ENCODE results near the gene AKAP6.

DNA sequence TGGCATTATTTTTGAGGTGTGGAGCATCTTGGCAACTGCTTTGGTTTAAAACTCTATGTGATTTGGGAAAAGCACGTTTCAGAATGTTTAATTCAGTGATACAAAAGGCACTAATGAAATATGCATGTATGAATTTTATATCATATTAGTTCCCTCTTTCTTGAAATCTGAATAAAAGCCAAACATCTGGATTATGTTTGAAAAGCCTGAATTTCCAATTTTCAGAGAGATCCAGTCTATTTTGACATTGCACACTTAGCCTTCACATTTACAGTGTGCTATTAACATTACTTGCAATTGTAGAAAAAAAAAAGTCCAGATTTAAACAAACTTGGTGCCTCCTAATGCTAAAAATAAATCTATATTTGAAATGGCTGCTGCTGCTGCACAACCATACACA is 390.5 kb downstream of the AKAP6 start:
- TF ChIP-seq, protein P1, sequence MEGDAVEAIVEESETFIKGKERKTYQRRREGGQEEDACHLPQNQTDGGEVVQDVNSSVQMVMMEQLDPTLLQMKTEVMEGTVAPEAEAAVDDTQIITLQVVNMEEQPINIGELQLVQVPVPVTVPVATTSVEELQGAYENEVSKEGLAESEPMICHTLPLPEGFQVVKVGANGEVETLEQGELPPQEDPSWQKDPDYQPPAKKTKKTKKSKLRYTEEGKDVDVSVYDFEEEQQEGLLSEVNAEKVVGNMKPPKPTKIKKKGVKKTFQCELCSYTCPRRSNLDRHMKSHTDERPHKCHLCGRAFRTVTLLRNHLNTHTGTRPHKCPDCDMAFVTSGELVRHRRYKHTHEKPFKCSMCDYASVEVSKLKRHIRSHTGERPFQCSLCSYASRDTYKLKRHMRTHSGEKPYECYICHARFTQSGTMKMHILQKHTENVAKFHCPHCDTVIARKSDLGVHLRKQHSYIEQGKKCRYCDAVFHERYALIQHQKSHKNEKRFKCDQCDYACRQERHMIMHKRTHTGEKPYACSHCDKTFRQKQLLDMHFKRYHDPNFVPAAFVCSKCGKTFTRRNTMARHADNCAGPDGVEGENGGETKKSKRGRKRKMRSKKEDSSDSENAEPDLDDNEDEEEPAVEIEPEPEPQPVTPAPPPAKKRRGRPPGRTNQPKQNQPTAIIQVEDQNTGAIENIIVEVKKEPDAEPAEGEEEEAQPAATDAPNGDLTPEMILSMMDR (IDR thresholded peaks at IDR 0.05), result no peak
- TF ChIP-seq POLR2A (IDR thresholded peaks at IDR 0.05), result no peak
